HEK293T (cell line): Measurements from ENCODE around the gene MAPK8IP1.

ENCODE experiments used
- CTCF ChIA-PET: fragments of 350-600 bp; formaldehyde crosslinking; extraction: SDS; loops from one replicate; lab custom pipeline; 2021; ENCODE audit warnings: antibody characterized with exemption, inconsistent platforms; lab: Yijun Ruan, JAX
- POLR2A ChIA-PET: fragments of 350-600 bp; formaldehyde crosslinking; extraction: SDS; loops from one replicate; lab custom pipeline; 2020; ENCODE audit warnings: antibody characterized with exemption, inconsistent platforms; lab: Yijun Ruan, JAX
- DNase-seq: peaks from one replicate; pipeline ENCODE4 v3.0.0; 2012; ENCODE audit warnings: mixed read lengths; ENCODE audit errors: extremely low spot score
- ARNT ChIP-seq: fragments of 450-650 bp; IDR thresholded peaks from 2 replicates; pipeline ENCODE4 v1.6.1; 2017; ENCODE audit warnings: mild to moderate bottlenecking
- BHLHE40 ChIP-seq: fragments of 450-650 bp; IDR thresholded peaks from 2 replicates; pipeline ENCODE4 v1.6.1; 2016; ENCODE audit warnings: mild to moderate bottlenecking, moderate library complexity, borderline replicate concordance
- CTBP1 ChIP-seq: fragments of 450-650 bp; IDR thresholded peaks from 2 replicates; pipeline ENCODE4 v1.6.1; 2016; ENCODE audit warnings: borderline replicate concordance
- ELF4 ChIP-seq: fragments of 450-650 bp; IDR thresholded peaks from 2 replicates; pipeline ENCODE4 v1.6.1; 2017; ENCODE audit warnings: antibody characterized with exemption
- FOXA1 ChIP-seq: fragments of 450-650 bp; IDR thresholded peaks from 2 replicates; pipeline ENCODE4 v1.6.1; 2016; ENCODE audit warnings: mild to moderate bottlenecking
- FOXK2 ChIP-seq: fragments of 450-650 bp; IDR thresholded peaks from 2 replicates; pipeline ENCODE4 v1.6.1; 2016; ENCODE audit warnings: mild to moderate bottlenecking
- FOXM1 ChIP-seq: fragments of 450-650 bp; IDR thresholded peaks from 2 replicates; pipeline ENCODE4 v1.6.1; 2017; ENCODE audit warnings: mild to moderate bottlenecking, borderline replicate concordance
- HDGF ChIP-seq: fragments of 450-650 bp; IDR thresholded peaks from 2 replicates; pipeline ENCODE4 v1.6.1; 2017; ENCODE audit warnings: antibody characterized with exemption, borderline replicate concordance
- L3MBTL2 ChIP-seq: fragments of 450-650 bp; conservative IDR thresholded peaks from 2 replicates; pipeline ENCODE4 v1.6.1; 2016; ENCODE audit warnings: mild to moderate bottlenecking
- LEF1 ChIP-seq: fragments of 450-650 bp; IDR thresholded peaks from 2 replicates; pipeline ENCODE4 v1.6.1; 2017; ENCODE audit warnings: mild to moderate bottlenecking, borderline replicate concordance
- NFRKB ChIP-seq: fragments of 450-650 bp; IDR thresholded peaks from 2 replicates; pipeline ENCODE4 v1.6.1; 2016; ENCODE audit warnings: mild to moderate bottlenecking, moderate library complexity
- SP1 ChIP-seq: fragments of 450-650 bp; IDR thresholded peaks from 2 replicates; pipeline ENCODE4 v1.6.1; 2017
- SUZ12 ChIP-seq: fragments of 450-650 bp; IDR thresholded peaks from 2 replicates; pipeline ENCODE4 v1.6.1; 2016; ENCODE audit warnings: mild to moderate bottlenecking
- TARDBP ChIP-seq: fragments of 450-650 bp; IDR thresholded peaks from 2 replicates; pipeline ENCODE4 v1.6.1; 2016
- ZNF384 ChIP-seq: fragments of 450-650 bp; IDR thresholded peaks from 2 replicates; pipeline ENCODE4 v1.6.1; 2016
- TF ChIP-seq, protein P1 (sequence below): fragments of 450-650 bp; IDR thresholded peaks from 2 replicates; pipeline ENCODE4 v1.6.1; 2016

Gene MAPK8IP1

DNA sequence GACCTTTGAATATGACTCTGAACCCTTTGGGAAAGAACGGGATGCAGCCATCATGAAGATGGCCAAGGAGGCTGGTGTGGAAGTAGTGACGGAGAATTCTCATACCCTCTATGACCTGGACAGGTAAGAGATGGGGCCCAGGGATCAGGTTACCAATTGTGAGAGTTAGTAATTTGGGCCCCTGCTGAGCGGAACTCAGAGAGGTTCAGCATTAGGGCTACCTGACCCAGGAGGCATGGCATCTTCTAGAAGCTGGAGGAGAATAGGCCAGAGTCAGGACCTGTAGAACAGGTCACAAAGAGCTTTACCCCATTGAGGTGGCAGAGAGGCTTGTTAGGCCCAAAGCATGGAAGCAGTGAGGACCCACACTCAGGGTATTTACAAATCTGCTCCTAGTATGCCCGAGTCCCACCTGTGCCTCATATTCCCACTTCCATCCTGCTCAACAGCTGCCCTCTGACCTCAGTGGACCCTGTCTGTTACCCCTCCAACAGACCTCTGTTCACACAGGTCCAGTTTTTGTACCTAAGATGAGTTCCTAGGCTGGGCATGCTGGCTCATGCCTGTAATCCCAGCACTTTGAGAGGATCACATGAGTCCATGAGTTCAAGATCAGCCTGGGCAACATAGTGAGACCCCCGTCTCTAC, 26.6 kb upstream of the MAPK8IP1 start:
- CTCF ChIA-PET = interaction anchor here (1.6 kb wide), 1 partner anchor 14 kb away, joined by 6 read pairs; no protein-coding TSS in a partner anchor
- DNase-seq = no peak
- TF ChIP-seq FOXK2 (no peak), L3MBTL2 (no peak), ELF4 (no peak), BHLHE40 (no peak), CTBP1 (no peak), NFRKB (no peak), LEF1 (no peak), FOXA1 (no peak), SUZ12 (no peak), FOXM1 (no peak), ARNT (no peak), SP1 (no peak), ZNF384 (no peak), TARDBP (no peak), HDGF (no peak)
- TF ChIP-seq, protein P1, sequence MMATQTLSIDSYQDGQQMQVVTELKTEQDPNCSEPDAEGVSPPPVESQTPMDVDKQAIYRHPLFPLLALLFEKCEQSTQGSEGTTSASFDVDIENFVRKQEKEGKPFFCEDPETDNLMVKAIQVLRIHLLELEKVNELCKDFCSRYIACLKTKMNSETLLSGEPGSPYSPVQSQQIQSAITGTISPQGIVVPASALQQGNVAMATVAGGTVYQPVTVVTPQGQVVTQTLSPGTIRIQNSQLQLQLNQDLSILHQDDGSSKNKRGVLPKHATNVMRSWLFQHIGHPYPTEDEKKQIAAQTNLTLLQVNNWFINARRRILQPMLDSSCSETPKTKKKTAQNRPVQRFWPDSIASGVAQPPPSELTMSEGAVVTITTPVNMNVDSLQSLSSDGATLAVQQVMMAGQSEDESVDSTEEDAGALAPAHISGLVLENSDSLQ = no peak
- POLR2A ChIA-PET = no interaction called here

DNA sequence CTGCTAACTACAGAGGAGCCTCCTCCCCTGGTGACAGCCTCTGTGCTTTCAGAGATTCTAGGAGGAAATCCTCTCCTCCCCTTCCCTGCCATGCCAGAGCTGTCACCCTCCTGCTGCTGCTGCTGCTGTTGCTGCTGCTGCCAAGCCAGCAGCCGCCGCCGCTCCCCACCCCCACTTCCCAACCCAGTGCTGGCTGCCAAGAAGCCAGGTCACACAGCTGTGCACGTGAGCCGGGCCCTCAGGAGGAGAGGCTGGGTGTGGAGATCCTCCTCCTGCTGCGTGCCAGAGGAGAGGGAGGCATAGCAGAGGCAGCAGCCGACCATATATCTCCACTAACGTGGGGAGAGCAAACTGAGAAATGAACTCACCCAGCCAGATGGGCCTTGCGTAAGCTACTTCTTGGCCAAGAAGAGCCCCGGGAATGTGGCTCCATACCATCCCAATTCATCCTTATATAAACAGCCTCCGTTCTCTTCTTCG, 25.8 kb upstream of the MAPK8IP1 start:
- TF ChIP-seq HDGF (no peak), ARNT (no peak), ZNF384 (no peak), SUZ12 (no peak), L3MBTL2 (no peak), FOXK2 (no peak), ELF4 (no peak), BHLHE40 (no peak), SP1 (no peak), FOXM1 (no peak), NFRKB (no peak), LEF1 (no peak), CTBP1 (no peak), FOXA1 (no peak), TARDBP (no peak)
- TF ChIP-seq, protein P1 = no peak
- ChIA-PET CTCF (interaction anchor here (1.6 kb wide), 1 partner anchor 13 kb away, joined by 6 read pairs; no protein-coding TSS in a partner anchor), POLR2A (no interaction called here)
- no peak for DNase-seq

DNA sequence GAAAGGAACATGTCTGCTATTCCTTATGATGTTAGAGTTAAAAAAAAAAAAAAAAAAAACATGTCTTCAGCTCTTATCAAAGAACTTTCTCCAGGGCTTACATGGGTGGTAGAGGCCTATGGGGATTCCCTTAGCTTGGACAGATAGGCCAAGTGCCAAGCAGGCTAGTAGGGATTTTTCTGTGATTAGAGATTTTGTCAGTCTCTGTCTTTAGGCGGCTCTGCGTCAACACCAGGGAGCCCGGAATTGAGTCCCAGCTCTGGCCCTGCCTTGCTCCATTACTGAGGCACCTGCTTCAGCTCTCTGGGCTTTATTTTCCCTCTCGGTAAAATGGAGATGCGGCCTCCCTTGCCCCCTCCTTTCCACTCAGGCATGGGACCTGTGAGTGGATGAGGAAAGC, 25.1 kb upstream of the MAPK8IP1 start:
- TF ChIP-seq NFRKB (no peak), SUZ12 (no peak), FOXM1 (no peak), L3MBTL2 (no peak), FOXA1 (no peak), CTBP1 (no peak), BHLHE40 (no peak), FOXK2 (no peak), LEF1 (no peak), HDGF (no peak), ZNF384 (no peak), ELF4 (no peak), SP1 (no peak)
- TF ChIP-seq, protein P1 = no peak
- DNase-seq = no peak
- POLR2A ChIA-PET = no interaction called here
- CTCF ChIA-PET = interaction anchor here (0.6 to 1.6 kb wide), 2 partner anchors 13 to 1442 kb away, joined by 4 to 6 read pairs; no protein-coding TSS in a partner anchor

DNA sequence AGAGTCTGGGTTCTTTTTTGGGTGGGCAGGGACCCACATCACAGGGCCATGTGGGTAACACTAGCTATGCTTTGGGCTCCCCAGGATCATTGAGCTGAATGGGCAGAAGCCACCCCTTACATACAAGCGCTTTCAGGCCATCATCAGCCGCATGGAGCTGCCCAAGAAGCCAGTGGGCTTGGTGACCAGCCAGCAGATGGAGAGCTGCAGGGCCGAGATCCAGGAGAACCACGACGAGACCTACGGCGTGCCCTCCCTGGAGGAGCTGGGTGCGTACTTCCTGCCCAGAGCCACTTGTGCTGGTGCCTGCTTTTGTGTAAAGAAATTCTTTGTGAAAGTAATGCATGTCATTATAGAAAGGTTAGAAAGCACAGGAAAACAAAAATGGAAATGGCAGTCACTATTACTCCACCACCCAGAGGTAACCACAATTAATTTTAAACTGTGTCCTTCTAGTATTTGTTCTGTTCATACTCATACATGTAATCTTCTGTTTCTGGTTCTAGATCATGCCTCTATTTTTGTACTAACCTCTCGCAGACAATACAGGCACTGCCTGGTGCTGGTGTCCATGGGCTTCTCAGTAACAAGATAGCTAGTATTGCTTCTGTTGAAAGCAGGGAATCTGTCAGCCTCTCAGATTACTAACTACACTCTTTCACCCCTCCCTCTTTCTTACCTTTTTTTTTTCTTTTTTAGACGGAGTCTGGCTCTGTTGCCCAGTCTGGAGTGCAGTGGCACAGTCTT, 24.5 kb upstream of the MAPK8IP1 start:
- no peak for DNase-seq
- TF ChIP-seq ARNT (no peak), FOXA1 (no peak), SP1 (no peak), TARDBP (no peak), NFRKB (no peak), HDGF (no peak), FOXM1 (no peak), ZNF384 (no peak), BHLHE40 (no peak)
- TF ChIP-seq, protein P1 = no peak
- POLR2A ChIA-PET = interaction anchor here (0.7 kb wide), 1 partner anchor 15 kb away, joined by 3 read pairs; no protein-coding TSS in a partner anchor
- CTCF ChIA-PET = interaction anchor here (0.5 to 1.7 kb wide), 2 partner anchors 11 to 453 kb away, joined by 3 to 6 read pairs; no protein-coding TSS in a partner anchor

DNA sequence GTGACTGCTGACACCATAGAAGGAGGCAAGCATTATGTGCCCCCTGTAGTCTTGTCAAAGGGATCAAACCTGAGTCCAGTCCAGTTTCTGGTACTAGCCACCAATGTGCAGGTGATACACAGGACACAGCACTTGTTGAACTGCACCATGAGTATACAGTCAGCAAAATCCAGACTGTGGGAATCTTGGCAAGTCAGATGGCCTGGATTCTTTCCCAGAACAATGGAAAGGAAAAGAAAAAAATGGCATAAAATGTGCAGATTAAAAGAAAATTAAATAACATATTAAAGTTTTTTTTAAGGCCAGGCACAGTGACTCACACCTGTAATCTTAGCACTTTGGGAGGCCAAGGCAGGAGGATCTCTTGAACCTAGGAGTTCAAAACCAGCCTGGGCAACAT, 21.4 kb upstream of the MAPK8IP1 start:
- DNase-seq = no peak
- TF ChIP-seq HDGF (no peak), FOXM1 (no peak), BHLHE40 (no peak), ARNT (no peak), FOXA1 (no peak), NFRKB (no peak), FOXK2 (no peak), SP1 (no peak), ZNF384 (no peak)
- POLR2A ChIA-PET = no interaction called here
- CTCF ChIA-PET = interaction anchor here (1.5 kb wide), 1 partner anchor 8 kb away, joined by 6 read pairs; no protein-coding TSS in a partner anchor
